HG02885 (cell line): ENCODE results near the gene PGM3.
A peak's percentile ranks its signal among the peaks of the same experiment; 100 is the strongest.
"Not testable (repeated sequence)": the region's sequence is repeated elsewhere in the genome, so short reads cannot be mapped to it uniquely, and the experiment has no call there.

Experiments
- ATAC-seq: cut with Tn5 transposase; IDR thresholded peaks from one replicate; pipeline ENCODE4 v1.9.1; 2021; ENCODE audit warnings: mild to moderate bottlenecking; ENCODE audit not compliant: unreplicated experiment, poor library complexity

The PGM3 gene, protein sequence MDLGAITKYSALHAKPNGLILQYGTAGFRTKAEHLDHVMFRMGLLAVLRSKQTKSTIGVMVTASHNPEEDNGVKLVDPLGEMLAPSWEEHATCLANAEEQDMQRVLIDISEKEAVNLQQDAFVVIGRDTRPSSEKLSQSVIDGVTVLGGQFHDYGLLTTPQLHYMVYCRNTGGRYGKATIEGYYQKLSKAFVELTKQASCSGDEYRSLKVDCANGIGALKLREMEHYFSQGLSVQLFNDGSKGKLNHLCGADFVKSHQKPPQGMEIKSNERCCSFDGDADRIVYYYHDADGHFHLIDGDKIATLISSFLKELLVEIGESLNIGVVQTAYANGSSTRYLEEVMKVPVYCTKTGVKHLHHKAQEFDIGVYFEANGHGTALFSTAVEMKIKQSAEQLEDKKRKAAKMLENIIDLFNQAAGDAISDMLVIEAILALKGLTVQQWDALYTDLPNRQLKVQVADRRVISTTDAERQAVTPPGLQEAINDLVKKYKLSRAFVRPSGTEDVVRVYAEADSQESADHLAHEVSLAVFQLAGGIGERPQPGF

DNA sequence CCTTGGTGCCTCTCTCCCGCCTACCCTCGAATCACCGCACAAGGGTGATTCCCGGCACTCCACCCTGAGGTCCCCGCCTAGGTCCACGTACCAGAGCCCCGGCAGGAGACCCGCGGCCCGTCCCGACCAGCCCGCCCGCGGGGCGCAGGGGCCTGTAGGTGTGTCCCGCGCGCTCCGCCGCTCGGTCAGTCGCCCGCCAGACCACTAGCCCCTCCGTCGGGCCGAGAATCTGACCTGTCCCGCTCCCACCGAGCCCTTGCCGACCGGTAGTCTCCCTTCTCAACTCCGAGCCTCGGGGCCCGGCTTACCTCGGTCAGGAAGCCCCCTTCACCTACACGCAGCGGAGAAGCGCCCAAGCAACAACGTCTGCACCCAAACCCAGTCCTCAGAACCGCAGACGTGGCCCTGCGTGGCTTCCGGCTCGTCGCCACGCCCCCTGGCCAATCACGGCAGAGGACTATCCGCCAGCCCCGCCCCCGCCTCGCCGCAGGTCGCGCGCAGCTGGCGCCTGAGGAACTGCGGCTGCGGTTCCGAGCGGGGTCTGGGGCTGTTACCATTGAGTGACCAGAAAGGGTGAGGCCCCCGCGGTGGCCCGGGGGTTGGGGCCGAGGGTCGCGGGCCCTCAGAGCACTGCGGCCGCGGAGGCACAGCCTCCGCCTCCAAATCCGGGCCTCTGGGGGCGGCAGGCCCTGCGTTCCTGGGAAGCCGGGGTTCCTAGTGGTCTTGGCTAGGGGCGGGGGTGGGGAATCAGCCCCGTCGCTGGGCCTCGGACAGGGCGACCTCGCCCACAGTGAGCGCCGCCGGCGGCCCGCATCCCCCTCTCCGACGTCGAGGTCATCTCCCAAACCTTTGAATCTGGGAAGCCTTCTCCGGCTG, at the start of gene PGM3, which contains the start of gene RWDD2A:
Gene PGM3, minus strand, starts transcription at position 395 of the 876 bp plus-strand sequence. CDS start 2,253 bp downstream, outside the sequence.
Gene RWDD2A, plus strand, starts transcription at position 487 of the 876 bp plus-strand sequence. CDS start 1,095 bp downstream, outside the sequence.
- ATAC-seq = peak; percentile 97

DNA sequence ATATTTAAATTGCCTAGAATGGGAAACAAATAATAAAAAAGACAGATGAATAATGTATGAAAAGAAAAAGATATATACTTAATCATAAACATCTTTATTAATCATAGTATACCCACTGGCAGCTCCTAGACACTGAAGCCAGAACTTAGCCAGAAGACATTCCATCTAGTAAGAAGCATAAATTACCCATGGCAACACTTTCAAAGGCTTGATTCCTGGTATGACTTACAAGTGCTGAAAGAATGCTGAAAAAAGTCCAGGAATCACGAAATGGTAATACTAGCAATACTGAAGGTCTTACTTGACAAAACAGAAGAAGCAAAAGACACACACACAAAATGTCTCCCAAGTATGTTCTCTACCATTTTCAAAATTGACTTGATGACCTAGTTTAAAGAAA, 38.1 kb upstream of the PGM3 start:
- ATAC-seq = no peak

DNA sequence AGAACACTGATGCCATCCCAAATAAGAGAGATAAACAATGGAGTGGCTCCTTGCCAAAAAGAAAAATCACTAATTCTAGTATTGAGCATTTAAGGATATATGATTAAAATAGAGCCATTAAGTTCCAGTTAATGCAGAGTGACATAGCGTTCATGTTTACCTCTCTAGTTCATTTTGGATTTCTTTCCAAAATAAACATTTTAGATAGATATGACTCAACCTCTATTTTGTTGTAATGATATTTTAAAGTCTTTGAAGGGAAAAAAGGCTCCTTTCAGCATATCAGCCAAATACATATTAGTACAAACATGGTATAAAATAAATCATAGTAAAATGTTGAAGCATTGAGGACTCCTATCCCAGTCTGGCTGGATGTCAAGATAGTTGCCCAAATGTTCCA, 33.5 kb upstream of the PGM3 start:
- ATAC-seq = no peak

DNA sequence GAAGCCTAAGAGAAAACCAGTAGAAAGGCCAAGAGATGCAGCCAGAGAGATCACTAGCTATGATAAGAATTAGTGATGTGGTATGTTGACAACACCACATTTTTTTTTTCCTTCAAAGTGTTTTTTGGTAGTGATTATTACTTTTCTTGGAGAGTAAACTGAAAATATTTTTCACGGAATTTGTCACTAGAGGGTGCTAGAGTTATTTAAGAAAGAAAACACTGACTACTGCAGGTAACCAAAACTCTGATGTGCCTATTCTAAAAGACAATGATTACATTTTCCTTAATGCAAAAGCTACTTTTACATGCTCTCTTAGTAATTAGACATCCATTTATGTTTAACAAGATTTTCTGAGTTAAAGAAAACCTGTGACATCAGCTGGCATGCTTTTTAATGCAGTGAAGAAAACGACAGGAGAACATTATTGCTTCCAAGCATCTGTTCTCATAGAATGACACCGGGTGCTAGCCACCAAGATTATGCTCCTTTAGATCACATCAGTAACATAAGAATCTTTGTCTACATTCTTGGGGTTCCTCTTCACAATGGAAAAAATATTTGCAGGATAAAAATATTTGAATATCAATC, 28.9 kb upstream of the PGM3 start:
- no peak for ATAC-seq

DNA sequence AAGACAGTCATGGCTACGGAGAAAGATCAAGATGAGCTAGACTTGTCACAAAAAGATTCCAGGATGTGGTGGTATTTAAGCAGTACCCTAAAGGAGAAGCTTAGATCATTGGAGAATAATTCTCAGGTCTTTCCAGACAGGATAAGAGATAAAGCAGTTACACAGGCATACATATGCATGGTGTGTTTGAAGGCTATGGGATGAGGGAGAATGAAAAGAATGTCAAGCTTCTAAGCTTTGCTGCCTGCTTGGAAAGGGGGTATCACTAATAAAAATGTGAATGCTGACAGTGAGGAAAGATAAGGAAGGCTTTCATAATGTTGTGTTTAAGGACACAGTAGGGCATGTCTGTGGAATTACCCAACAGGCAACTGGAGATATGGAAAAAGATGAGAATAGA, 28.2 kb upstream of the PGM3 start:
- ATAC-seq = no peak

DNA sequence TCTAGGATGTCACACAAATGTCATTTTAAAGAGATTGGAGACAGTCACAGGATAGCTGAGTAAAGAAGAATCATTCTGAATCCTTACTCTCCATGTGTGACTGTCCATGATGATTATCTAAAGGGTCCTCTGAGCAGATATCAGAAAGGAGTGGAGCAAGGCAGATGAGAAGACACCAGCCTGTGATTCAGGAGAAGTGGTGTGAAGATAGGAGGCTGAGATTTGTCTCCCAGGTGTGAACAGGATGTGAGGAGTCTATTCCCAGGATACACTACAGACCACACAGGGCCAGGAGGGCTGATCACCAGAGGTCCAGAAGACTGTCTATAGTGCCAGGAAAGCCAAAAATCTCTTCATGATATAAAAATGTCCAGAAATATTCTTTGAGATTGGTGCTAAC, 27.1 kb upstream of the PGM3 start:
- no peak for ATAC-seq

DNA sequence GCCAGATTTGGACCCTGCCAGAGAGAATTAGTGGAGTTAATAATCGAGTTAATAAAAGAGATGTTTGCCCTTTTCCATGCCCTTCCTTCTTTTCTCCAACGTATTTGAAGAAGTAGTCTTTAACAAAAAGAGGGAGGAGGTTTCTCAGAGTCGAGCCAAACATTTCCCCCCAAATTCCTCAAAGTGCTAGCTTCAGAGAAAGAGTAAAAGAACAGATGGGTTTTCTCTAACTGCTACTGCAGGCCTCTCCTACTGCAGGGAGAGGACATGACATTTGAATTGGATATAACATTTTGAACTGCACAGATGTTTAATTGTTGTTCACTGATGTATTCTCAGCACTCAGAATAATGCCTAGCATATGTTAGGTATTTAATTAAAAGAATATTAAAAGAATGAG, 25.6 kb upstream of the PGM3 start:
- ATAC-seq = no peak

DNA sequence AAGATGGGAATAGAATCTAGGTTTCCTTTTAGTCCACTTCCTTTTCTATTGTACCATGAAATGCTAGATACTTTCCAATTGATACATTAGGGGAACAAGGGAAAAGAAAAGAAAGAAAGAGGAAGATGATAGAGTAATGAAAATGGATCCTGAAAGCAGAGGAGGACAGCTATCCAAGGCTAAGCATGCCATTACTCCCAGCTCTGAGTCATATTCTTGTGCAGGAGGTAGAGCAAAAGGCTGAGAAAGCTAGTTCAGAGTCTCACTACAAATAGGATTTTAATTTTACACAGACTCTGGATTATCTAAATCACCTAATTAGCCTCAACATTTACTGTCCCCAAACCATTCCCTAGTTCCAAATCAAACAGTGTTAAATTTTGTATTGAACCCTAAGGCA, 23.7 kb upstream of the PGM3 start:
- ATAC-seq = no peak

DNA sequence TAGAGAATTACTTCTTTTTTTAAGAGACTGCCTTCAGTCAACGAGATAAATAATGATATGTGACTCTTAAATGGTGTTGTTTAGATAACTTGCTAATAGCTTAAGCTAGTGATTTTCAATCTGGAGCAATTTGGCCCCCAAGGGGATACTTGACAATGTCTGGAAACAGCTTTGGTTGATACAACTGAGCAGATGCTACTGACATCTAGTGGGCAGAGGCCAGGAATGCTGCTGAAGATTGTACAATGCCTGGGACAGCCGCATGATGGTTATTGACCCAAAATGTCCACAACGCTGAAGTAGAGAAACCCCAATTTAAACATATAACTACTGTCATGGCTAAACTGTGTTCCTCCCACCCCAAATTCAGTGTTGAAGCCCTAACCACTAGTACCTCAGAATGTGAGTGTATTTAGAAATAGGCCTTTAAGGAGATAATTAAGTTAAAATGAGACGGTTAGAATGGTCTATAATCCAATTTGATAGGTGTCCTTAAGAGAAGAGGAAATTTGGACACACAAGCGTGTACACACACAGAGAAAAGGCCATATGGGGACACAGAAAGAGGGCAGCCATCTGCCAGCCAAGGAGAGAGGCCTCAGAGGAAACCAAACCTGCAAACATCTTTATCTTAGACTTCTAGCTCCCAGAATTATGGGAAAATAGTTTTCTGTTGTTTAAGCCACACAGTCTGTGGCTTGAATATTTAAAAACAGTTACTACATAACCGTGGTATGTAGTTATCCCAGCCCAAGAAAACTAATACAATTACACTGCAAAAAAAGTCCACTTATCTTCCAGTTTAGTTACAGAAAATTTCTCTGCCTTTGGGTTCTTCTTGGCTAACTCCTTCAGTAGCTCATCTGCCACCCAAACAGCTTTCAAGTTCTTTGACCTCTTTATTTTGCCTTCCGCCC, 22.3 kb upstream of the PGM3 start:
- peak; percentile 100 for ATAC-seq

DNA sequence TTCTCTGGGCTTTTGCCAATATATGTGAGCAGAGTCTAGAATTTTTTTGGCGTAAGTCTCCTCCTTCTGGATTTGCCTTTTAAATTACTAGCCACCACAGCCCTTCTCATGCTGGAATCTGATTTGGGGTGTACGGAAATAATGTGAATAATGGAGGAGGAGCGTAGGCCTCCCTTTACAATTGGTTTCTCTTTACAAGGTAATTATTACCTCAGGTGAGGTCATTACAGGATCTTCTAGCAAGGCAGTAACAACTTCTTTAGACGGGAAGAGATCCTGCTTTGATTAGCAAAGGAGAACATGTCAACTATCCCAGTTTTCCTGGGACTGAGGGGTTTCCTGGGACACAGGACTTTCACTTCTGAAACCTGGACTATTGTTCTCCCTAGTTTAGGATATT, 9.0 kb upstream of the PGM3 start:
- ATAC-seq = no peak

DNA sequence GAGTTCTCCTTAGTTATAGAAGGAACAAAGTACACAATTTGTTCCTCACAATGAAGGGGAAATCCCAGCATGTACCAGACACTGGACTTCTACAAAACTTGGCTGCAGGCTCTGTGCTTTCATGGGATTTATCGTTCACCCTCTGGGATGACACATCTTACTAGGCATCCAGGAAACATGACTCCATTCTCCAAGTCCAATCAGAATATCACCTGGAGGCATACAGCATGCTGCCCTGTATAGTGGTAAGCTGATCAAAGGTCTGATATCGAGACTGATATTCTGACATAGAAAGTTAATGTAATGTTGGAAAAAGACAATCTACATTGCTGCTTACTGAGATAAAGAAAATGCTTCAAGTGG, 6.8 kb upstream of the PGM3 start:
- ATAC-seq = no peak

DNA sequence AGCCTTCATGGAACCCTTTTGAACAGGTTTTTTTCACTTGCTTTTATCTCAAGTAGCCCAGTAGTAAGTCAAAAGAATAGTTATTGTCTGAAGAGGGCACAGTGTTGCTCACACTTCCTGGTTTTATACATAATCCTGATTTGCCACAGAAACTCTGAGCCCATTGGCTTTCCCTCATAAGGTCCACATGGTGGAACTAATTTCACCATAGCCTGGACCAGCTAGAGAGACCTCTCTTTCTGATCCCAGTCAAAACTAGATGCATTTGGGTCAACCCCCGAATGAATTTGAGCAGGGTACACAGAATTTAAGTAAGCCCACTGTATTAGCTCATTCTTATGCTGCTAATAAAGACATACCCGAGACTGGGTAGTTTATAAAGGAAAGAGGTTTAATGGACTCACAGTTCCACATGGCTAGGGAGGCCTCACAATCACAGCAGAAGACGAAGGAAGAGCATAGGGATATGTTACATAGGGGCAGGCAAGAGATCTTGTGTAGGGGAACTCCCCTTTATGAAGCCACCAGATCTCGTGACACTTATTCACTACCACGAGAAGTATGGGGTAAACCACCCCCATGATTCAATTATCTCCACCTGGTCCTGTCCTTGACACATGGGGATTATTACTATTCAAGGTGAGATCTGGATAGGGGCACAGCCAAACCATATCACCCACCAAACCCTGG, 6.3 kb upstream of the PGM3 start:
- peak; percentile 66 for ATAC-seq

DNA sequence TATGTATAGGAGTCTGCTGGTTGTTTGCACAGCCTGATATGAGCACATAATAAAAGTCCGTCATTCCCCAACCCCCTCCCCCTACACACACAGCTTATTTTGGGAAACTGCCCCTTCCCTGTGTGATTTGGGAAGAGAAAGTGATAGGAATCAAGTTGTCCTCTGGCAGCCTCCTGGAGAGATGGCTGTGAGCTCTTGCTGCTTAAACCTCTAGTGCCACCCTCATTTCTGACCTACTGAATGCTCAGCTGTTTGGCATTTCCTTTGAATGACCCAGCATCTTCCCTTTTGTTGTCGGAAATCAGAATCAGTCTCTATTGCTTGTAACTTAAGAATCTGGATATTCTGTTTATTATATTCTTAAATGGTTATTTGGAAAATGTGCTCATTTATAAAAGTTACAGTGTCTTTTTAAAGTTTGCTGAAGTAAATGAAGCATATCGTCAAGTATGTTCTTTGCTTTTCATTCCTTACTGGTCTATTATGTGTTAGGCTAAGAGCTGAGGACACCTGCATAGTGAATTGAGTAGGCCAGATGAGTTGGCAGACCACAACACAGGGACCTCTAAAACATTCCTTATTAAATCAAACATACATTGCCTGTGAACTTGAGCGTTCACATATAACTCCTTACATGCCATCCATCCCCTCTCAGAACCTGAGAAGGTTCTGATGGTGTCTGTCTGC, 5.6 kb upstream of the PGM3 start:
- no peak for ATAC-seq

DNA sequence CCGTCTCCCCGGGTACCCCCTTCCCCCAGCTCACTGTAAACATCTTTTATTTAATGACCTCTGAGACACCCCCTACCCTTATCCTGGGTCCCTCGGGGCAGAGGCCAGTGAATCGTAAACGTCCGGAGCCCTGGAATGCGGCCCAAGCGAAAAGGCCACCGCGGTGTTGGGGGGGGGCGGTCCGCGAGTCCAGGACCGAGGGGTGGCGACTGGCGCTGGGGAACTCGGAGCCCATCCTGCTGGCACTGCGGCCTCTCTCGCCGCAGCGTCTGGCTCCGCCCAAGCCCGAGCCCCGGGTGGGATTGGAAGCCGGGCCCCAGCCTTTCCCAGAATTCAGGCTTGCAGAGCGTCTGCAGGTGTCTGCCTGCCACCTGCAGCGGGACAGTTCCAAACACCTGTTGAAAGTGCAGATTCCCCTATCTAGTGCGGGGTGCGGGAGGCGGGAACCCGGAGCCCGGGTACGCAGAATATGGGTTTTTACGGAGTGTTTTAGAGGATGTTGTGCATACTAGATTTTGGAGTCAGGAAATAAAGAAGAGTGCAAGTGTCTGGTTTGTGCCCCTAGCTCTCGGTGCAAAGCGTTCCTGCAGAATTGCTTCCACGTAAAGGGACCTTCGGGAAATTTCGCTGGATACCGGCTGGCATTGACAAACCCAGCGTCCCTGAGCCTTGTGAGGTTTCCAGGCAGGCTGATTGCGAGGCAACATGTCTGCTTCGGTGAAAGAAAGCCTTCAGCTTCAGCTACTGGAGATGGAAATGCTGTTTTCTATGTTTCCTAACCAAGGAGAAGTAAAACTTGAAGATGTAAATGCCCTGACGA, 892 bp upstream of the PGM3 start:
- peak; percentile 25 for ATAC-seq

DNA sequence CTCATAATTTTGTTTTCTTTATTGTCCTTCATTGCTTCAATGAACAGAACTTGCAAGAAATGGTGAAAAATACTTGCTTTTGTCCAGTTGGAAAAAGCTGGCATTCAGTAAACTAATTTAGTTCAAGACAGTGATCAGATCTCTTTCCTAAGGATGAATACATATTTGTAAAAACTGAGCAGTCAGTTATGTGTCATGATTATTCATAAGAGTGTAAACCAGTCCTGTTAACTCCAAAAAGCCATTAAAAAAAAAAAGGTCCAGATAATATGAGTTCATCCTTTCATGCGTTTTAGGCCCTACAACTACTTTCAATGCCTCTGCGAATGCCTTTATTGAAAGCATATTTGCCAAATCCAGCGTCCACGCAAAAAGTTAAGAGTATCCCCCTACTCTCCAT, 609 bp downstream of the PGM3 start:
- peak; percentile 0 for ATAC-seq

DNA sequence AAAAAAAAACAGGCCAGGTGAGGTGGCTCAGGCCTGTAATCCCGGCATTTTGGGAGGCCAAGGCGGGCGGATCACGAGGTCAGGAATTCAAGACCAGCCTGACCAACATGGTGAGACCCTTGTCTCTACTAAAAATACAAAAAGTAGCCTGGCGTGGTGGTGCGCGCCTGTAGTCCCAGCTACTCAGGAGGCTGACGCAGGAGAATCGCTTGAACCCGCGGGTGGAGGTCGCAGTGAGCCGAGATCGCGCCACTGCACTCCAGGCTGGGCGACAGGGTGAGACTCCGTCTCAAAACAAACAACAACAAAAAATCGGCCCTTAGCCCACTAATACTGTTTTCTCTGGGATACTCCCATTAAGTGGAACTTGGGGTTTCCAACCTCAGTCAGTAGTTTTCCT, 1.1 kb downstream of the PGM3 start:
- ATAC-seq = not testable (repeated sequence)

DNA sequence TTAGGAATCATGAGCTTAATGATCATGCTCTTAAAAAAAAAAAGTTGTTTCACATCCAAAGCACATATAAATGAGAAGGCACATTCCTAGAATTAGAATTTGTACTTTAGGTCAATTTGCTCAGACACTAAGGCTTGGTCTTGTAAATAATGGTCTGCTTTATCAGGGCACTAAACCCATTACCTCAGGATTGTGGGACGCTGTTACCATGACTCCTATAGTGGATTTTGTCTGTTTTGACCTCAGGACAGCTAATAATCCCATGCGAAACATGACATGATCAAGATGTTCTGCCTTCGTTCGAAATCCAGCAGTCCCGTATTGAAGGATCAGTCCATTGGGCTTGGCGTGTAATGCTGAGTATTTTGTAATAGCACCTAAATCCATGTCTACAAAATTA, 2.4 kb downstream of the PGM3 start:
- no peak for ATAC-seq

DNA sequence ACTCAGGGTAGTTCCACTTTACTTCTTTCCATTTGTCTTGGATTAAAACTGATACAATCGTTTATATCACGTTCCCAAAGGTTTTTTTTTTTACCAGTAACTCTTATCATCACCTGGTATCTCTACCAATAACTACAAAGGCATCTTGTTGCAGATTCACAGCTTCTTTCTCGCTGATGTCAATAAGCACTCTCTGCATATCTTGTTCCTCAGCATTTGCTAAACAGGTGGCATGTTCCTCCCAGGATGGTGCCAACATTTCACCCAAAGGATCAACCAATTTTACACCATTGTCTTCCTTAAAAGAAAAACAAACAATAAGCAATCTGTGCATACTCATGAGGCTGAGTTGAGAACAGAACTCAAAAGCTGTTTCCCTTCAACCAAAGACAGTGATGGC, 4.6 kb downstream of the PGM3 start:
- no peak for ATAC-seq
